HepG2 (cell line): Measurements from ENCODE around the gene ZDHHC8.

ENCODE experiments used
- CAMTA2 ChIP-seq: sonication (generic); formaldehyde crosslinking; IDR thresholded peaks from 2 replicates; pipeline ENCODE4 v1.4.0; 2020; ENCODE audit warnings: mild to moderate bottlenecking, missing genetic modification reagents, borderline replicate concordance
- CC2D1A ChIP-seq: sonication (generic); formaldehyde crosslinking; IDR thresholded peaks from 2 replicates; pipeline ENCODE4 v1.8.1; 2023; ENCODE audit warnings: mild to moderate bottlenecking, missing genetic modification reagents
- ELF1 ChIP-seq: sonication (generic); formaldehyde crosslinking; IDR thresholded peaks from 2 replicates; pipeline ENCODE4 v1.4.0; 2020; ENCODE audit warnings: missing genetic modification reagents
- EZH2 ChIP-seq: conservative IDR thresholded peaks from 2 replicates; pipeline ENCODE4 v1.6.1; 2012; ENCODE audit warnings: mild to moderate bottlenecking, low read depth, low read length, moderate library complexity
- NAIF1 ChIP-seq: sonication (generic); formaldehyde crosslinking; IDR thresholded peaks from 2 replicates; pipeline ENCODE4 v1.5.0; 2020; ENCODE audit warnings: mild to moderate bottlenecking, missing genetic modification reagents, borderline replicate concordance
- NR2F6 ChIP-seq, 2 experiments: IDR thresholded peaks; 2 replicates each; pipeline ENCODE4 v1.6.1; 2016; ENCODE audit warnings: antibody characterized with exemption in 1 of 2, mild to moderate bottlenecking in 1 of 2
- PRPF4 ChIP-seq: fragments of 200-400 bp; formaldehyde crosslinking; IDR thresholded peaks from 2 replicates; pipeline ENCODE4 v1.6.1; 2016; ENCODE audit warnings: low read length, low read depth; ENCODE audit not compliant: poor library complexity, severe bottlenecking
- SIN3B ChIP-seq: fragments of 150-350 bp; IDR thresholded peaks from 2 replicates; pipeline ENCODE4 v1.6.1; 2014; ENCODE audit warnings: low read length
- U2AF1 ChIP-seq: fragments of 200-400 bp; formaldehyde crosslinking; optimal IDR thresholded peaks from 2 replicates; pipeline ENCODE3; 2017; ENCODE audit warnings: mild to moderate bottlenecking, low read depth, low read length
- YY1 ChIP-seq: IDR thresholded peaks from 2 replicates; pipeline ENCODE4 v1.6.1; 2011; ENCODE audit warnings: low read length, low read depth, moderate library complexity, mild to moderate bottlenecking; ENCODE audit not compliant: insufficient read depth, insufficient replicate concordance
- TF ChIP-seq, protein P1 (sequence below): sonication (generic); formaldehyde crosslinking; IDR thresholded peaks from 2 replicates; pipeline ENCODE4 v1.5.0; 2020; ENCODE audit warnings: mild to moderate bottlenecking, missing genetic modification reagents, moderate library complexity

DNA sequence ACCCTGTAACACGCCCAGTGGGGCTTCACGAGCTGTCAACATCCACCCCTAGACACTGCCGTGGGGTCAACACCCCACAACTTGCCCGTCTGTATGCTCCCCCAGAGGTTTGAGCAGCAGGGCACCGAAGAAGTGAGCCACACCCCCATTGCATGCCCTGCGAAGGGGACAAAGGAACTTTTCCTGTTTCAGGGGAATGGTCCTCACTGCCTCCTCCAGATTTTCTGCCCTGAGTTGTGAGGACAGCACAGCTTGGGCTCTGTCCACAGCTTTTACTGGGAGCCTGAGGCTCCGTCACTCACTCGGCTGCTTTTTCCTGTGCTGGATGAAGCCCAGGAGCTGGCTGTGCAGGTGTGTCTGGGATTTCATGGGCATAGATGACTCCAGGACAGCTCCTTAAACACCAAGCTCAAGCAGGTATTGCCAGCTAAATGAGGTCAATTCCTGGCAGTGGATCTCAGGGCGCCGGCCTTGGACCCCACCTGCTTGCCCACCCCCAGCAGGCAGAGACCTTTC lies 59.5 kb downstream of the ZDHHC8 start:
- TF ChIP-seq SIN3B = no peak
- no peak for TF ChIP-seq PRPF4
- TF ChIP-seq, protein P1, sequence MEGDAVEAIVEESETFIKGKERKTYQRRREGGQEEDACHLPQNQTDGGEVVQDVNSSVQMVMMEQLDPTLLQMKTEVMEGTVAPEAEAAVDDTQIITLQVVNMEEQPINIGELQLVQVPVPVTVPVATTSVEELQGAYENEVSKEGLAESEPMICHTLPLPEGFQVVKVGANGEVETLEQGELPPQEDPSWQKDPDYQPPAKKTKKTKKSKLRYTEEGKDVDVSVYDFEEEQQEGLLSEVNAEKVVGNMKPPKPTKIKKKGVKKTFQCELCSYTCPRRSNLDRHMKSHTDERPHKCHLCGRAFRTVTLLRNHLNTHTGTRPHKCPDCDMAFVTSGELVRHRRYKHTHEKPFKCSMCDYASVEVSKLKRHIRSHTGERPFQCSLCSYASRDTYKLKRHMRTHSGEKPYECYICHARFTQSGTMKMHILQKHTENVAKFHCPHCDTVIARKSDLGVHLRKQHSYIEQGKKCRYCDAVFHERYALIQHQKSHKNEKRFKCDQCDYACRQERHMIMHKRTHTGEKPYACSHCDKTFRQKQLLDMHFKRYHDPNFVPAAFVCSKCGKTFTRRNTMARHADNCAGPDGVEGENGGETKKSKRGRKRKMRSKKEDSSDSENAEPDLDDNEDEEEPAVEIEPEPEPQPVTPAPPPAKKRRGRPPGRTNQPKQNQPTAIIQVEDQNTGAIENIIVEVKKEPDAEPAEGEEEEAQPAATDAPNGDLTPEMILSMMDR = no peak
- TF ChIP-seq NAIF1 (CRISPR knock-in tag) = no peak
- TF ChIP-seq CC2D1A (CRISPR knock-in tag) = no peak
- TF ChIP-seq NR2F6 (IDR thresholded peaks at IDR 0.05) = no peak
- TF ChIP-seq NR2F6 (CRISPR knock-in tag; IDR thresholded peaks at IDR 0.05) = no peak
- TF ChIP-seq EZH2 = no peak
- no peak for TF ChIP-seq YY1
- no peak for TF ChIP-seq U2AF1
- TF ChIP-seq CAMTA2 (CRISPR knock-in tag) = no peak
- no peak for TF ChIP-seq ELF1 (CRISPR knock-in tag)
